ENCODE measurements around the gene ZFYVE21.

The ZFYVE21 gene

GRCh38 chr14:103706551-103707328 is 8.9 kb upstream of the ZFYVE21 start:
- peaks cover 11% of the 10 kb centered on the region for H3K4me1 Mint-ChIP-seq
- CTCF ChIA-PET = interaction anchor here (1.5 kb wide), 1 partner anchor 12 kb away, joined by 4 read pairs; no protein-coding TSS in a partner anchor
- H3K27ac Mint-ChIP-seq = no peak overlapping the region
- no peak overlapping the region for H3K4me3 Mint-ChIP-seq
- H3K36me3 Mint-ChIP-seq = peaks cover 29% of the 10 kb centered on the region
- H3K27me3 Mint-ChIP-seq = no peaks in the 10 kb centered on the region
- DNase-seq = no peak
- no peaks in the 10 kb centered on the region for H3K9me3 Mint-ChIP-seq

GRCh38 chr14:103707329-103708263 is 8.0 kb upstream of the ZFYVE21 start:
- no peak for DNase-seq
- Mint-ChIP-seq H3K4me3 (no peak overlapping the region), H3K9me3 (no peaks in the 10 kb centered on the region), H3K36me3 (peaks cover 26% of the 10 kb centered on the region), H3K27ac (no peak overlapping the region), H3K27me3 (no peaks in the 10 kb centered on the region), H3K4me1 (peaks cover 20% of the 10 kb centered on the region)
- CTCF ChIA-PET = no interaction called here

- H3K4me3 Mint-ChIP-seq = no peak overlapping the region
- H3K36me3 Mint-ChIP-seq = peaks cover 18% of the 10 kb centered on the region
- no peaks in the 10 kb centered on the region for H3K9me3 Mint-ChIP-seq
- no peak overlapping the region for H3K27ac Mint-ChIP-seq
- no peak for DNase-seq
- H3K27me3 Mint-ChIP-seq = no peaks in the 10 kb centered on the region
- H3K4me1 Mint-ChIP-seq = peaks cover 31% of the 10 kb centered on the region
- CTCF ChIA-PET = no interaction called here
Observed at GRCh38 chr14:103708750-103709187, 6.8 kb upstream of the ZFYVE21 start.

- peak overlapping the region; percentile 37 for H3K27ac Mint-ChIP-seq
- peaks cover 41% of the 10 kb centered on the region for H3K4me1 Mint-ChIP-seq
- H3K27me3 Mint-ChIP-seq = no peaks in the 10 kb centered on the region
- peaks cover 15% of the 10 kb centered on the region for H3K36me3 Mint-ChIP-seq
- H3K9me3 Mint-ChIP-seq = no peaks in the 10 kb centered on the region
- DNase-seq = no peak
- H3K4me3 Mint-ChIP-seq = no peak overlapping the region
- CTCF ChIA-PET = no interaction called here
Observed at GRCh38 chr14:103709814-103710213, 5.8 kb upstream of the ZFYVE21 start.

GRCh38 chr14:103710771-103711377 is 4.7 kb upstream of the ZFYVE21 start:
- CTCF ChIA-PET = no interaction called here
- Mint-ChIP-seq H3K27me3 (no peaks in the 10 kb centered on the region), H3K27ac (no peak overlapping the region)

GRCh38 chr14:103711516-103712431 is 3.8 kb upstream of the ZFYVE21 start:
- Mint-ChIP-seq H3K9me3 (no peaks in the 10 kb centered on the region), H3K36me3 (peaks cover 14% of the 10 kb centered on the region), H3K4me3 (no peak overlapping the region), H3K4me1 (peaks cover 47% of the 10 kb centered on the region), H3K27ac (peak overlapping the region; percentile 8), H3K27me3 (no peaks in the 10 kb centered on the region)
- CTCF ChIA-PET = no interaction called here
- DNase-seq = no peak

More at GRCh38 chr14:103710771-103711377, 4.7 kb upstream of the ZFYVE21 start:
- H3K4me3 Mint-ChIP-seq = no peak overlapping the region
- no peaks in the 10 kb centered on the region for H3K9me3 Mint-ChIP-seq
- peaks cover 14% of the 10 kb centered on the region for H3K36me3 Mint-ChIP-seq
- peaks cover 43% of the 10 kb centered on the region for H3K4me1 Mint-ChIP-seq
- no peak for DNase-seq

- Mint-ChIP-seq H3K27ac (peak overlapping the region; percentile 70), H3K9me3 (no peaks in the 10 kb centered on the region), H3K36me3 (peaks cover 15% of the 10 kb centered on the region), H3K4me1 (peaks cover 57% of the 10 kb centered on the region), H3K4me3 (no peak overlapping the region), H3K27me3 (no peaks in the 10 kb centered on the region)
- DNase-seq = no peak
- CTCF ChIA-PET = no interaction called here
Observed at GRCh38 chr14:103712633-103713247, 2.9 kb upstream of the ZFYVE21 start.

- Mint-ChIP-seq H3K4me1 (peaks cover 61% of the 10 kb centered on the region), H3K27me3 (no peaks in the 10 kb centered on the region), H3K4me3 (peak overlapping the region; percentile 95), H3K36me3 (peaks cover 10% of the 10 kb centered on the region), H3K27ac (peak overlapping the region; percentile 85), H3K9me3 (no peaks in the 10 kb centered on the region)
- DNase-seq = no peak
- CTCF ChIA-PET = no interaction called here
Observed at GRCh38 chr14:103713304-103714062, 2.1 kb upstream of the ZFYVE21 start.

GRCh38 chr14:103714063-103714724 is 1.4 kb upstream of the ZFYVE21 start:
- Mint-ChIP-seq H3K9me3 (no peaks in the 10 kb centered on the region), H3K27ac (peak overlapping the region; percentile 85), H3K27me3 (no peaks in the 10 kb centered on the region), H3K4me3 (peak overlapping the region; percentile 95), H3K4me1 (peaks cover 68% of the 10 kb centered on the region), H3K36me3 (peaks cover 4% of the 10 kb centered on the region)
- CTCF ChIA-PET = no interaction called here
- no peak for DNase-seq

- DNase-seq = peak; percentile 60
- H3K27me3 Mint-ChIP-seq = no peaks in the 10 kb centered on the region
- H3K4me1 Mint-ChIP-seq = peaks cover 73% of the 10 kb centered on the region
- peak overlapping the region; percentile 95 for H3K4me3 Mint-ChIP-seq
- no peaks in the 10 kb centered on the region for H3K9me3 Mint-ChIP-seq
- CTCF ChIA-PET = no interaction called here
- H3K36me3 Mint-ChIP-seq = peaks cover 3% of the 10 kb centered on the region
- H3K27ac Mint-ChIP-seq = no peak overlapping the region
Observed at GRCh38 chr14:103716091-103716801, 636 bp downstream of the ZFYVE21 start.

GRCh38 chr14:103716899-103717411 is 1.3 kb downstream of the ZFYVE21 start:
- Mint-ChIP-seq H3K9me3 (no peaks in the 10 kb centered on the region), H3K27me3 (no peaks in the 10 kb centered on the region), H3K36me3 (peaks cover 3% of the 10 kb centered on the region), H3K4me1 (peaks cover 66% of the 10 kb centered on the region), H3K27ac (no peak overlapping the region), H3K4me3 (peak overlapping the region; percentile 76)
- no peak for DNase-seq
- CTCF ChIA-PET = no interaction called here

GRCh38 chr14:103718572-103718971 is 3.0 kb downstream of the ZFYVE21 start:
- Mint-ChIP-seq H3K4me3 (no peak overlapping the region), H3K27me3 (no peaks in the 10 kb centered on the region), H3K27ac (no peak overlapping the region), H3K4me1 (peaks cover 50% of the 10 kb centered on the region), H3K36me3 (peaks cover 3% of the 10 kb centered on the region), H3K9me3 (no peaks in the 10 kb centered on the region)
- CTCF ChIA-PET = no interaction called here
- no peak for DNase-seq

Measured in activated naive CD4-positive, alpha-beta T cell treated with anti-CD3 and anti-CD28 coated beads, Interleukin-2, amount 10 ng/mL, durations not matched to agents 7 days and 5 days (primary cell).